ENCODE results near the gene OR52B4. TPM values are rescaled to one million over a fixed set of nuclear protein-coding genes. Genes with fewer than 3 reads are reported as not detected.

OR52B4 gene
- total and polyA plus RNA-seq, 2 of the 8 experiments (the other 6 are each of a cell fraction or from before 2014, with no cell fraction given) = not detected

- Histone ChIP-seq H3K14ac (ENCODE audit: insufficient read length) (no peak overlapping the region), H3K27ac (ENCODE audit: low read depth, low read length) (no peak overlapping the region), H3K56ac (replicated peaks; ENCODE audit: insufficient read length, low read depth, low read length) (no peak overlapping the region), H3K23ac (ENCODE audit: insufficient read length) (no peak overlapping the region), H3K18ac (ENCODE audit: extremely low read depth, low read length) (no peak overlapping the region), H2AK5ac (ENCODE audit: low read depth, low read length) (no peak overlapping the region), H4K8ac (ENCODE audit: extremely low read depth, insufficient read depth, low read length) (no peak overlapping the region), H4K5ac (ENCODE audit: insufficient read length, low read depth, low read length) (no peak overlapping the region), H3K36me3 (ENCODE audit: control insufficient read depth in 2 of 4, insufficient read depth in 4 of 4, low read length in 3 of 4) (no peaks in the 10 kb centered on the region), H3K4me1 (replicated peaks in 1 of 4; ENCODE audit: control insufficient read depth in 3 of 4, insufficient read depth in 4 of 4, low read length in 3 of 4) (no peaks in the 10 kb centered on the region), H3K27me3 (replicated peaks in 1 of 4; ENCODE audit: control insufficient read depth in 3 of 4, extremely low read depth in 1 of 4, insufficient read depth in 3 of 4, low read length in 3 of 4) (no peaks in the 10 kb centered on the region), H2BK20ac (ENCODE audit: low read length) (no peak overlapping the region), H3K9ac (replicated peaks in 1 of 4; ENCODE audit: extremely low read depth in 1 of 4, low read depth in 3 of 4, low read length in 3 of 4) (peak overlapping the region in 1 of 4 experiments; percentile 34; a peak in 1 of 7 replicates), H3K79me2 (ENCODE audit: control insufficient read depth in 1 of 2, insufficient read depth in 2 of 2, low read length in 2 of 2) (no peaks in the 10 kb centered on the region), H4K20me1 (replicated peaks in 1 of 2; ENCODE audit: control insufficient read depth in 1 of 2, insufficient read depth in 2 of 2, low read length in 2 of 2) (no peaks in the 10 kb centered on the region), H3K9me3 (ENCODE audit: insufficient read depth in 2 of 2, low read depth in 1 of 2, low read length in 1 of 2) (no peaks in the 10 kb centered on the region), H3K4me3 (ENCODE audit: extremely low read depth in 1 of 4, insufficient read depth in 2 of 4, low read depth in 3 of 4, low read length in 4 of 4) (no peak overlapping the region), H3K4ac (replicated peaks; ENCODE audit: insufficient read length, low read depth, low read length) (no peak overlapping the region), H2BK15ac (ENCODE audit: low read length) (no peak overlapping the region), H2BK120ac (replicated peaks; ENCODE audit: low read depth, low read length) (no peak overlapping the region), H2BK12ac (ENCODE audit: low read depth, low read length) (no peak overlapping the region), H2BK5ac (ENCODE audit: low read depth, low read length) (no peak overlapping the region), H4K91ac (replicated peaks; ENCODE audit: insufficient read length, low read length) (no peak overlapping the region), H3K79me1 (ENCODE audit: low read depth, low read length) (no peaks in the 10 kb centered on the region), H3K4me2 (ENCODE audit: insufficient read depth in 1 of 2, low read depth in 2 of 2, low read length in 2 of 2) (no peak overlapping the region), H2AFZ (ENCODE audit: low read length) (no peak overlapping the region), H3K23me2 (ENCODE audit: low read depth, low read length) (no peaks in the 10 kb centered on the region)
- DNase-seq (ENCODE audit: low read depth in 1 of 2, low spot score in 2 of 2) (no peak), FAIRE-seq (no peak)
- WGBS, 2 experiments (ENCODE audit: extremely low coverage in 1 of 2, insufficient coverage in 1 of 2, insufficient read length in 1 of 2, insufficient replicate concordance in 2 of 2, low coverage in 1 of 2, low lambda C conversion rate in 2 of 2, missing lambda C conversion rate in 1 of 2) = 81% methylated on average over 1 of the region's 1 CpG; no CpG with 5 or more reads in 1 of the 2 experiments
- ChIA-PET POLR2A (ENCODE audit: partially characterized antibody) (no interaction called here), CTCF (ENCODE audit: partially characterized antibody) (interaction anchor here (1.1 kb wide), 1 partner anchor 77 kb away, joined by 3 read pairs; no protein-coding TSS in a partner anchor)
- TF ChIP-seq SP4 (IDR thresholded peaks at IDR 0.05; ENCODE audit: low read length) (no peak), RXRA (IDR thresholded peaks at IDR 0.05; ENCODE audit: insufficient read depth, low read depth, low read length) (no peak), CBX8 (IDR thresholded peaks at IDR 0.05; ENCODE audit: borderline replicate concordance, low read depth, low read length) (no peak), SP1 (IDR thresholded peaks at IDR 0.05; ENCODE audit: low read depth, low read length) (no peak), TAF1 (IDR thresholded peaks at IDR 0.05; ENCODE audit: low read depth, low read length) (no peak), CHD2 (IDR thresholded peaks at IDR 0.05; ENCODE audit: low read length) (no peak), TAF7 (optimal IDR thresholded peaks at IDR 0.05; ENCODE audit: borderline replicate concordance, low read depth, low read length) (no peak), ATF2 (IDR thresholded peaks at IDR 0.05; ENCODE audit: low read length) (no peak), ZNF274 (IDR thresholded peaks at IDR 0.05; ENCODE audit: borderline replicate concordance, extremely low read depth, low read length) (no peak), POLR2A (IDR thresholded peaks at IDR 0.05; ENCODE audit: control extremely low read depth in 1 of 2, low read depth in 2 of 2, low read length in 2 of 2) (no peak), FOSL1 (IDR thresholded peaks at IDR 0.05; ENCODE audit: insufficient read depth, low read depth, low read length) (no peak), JUN (IDR thresholded peaks at IDR 0.05; ENCODE audit: low read depth, low read length) (no peak), EZH2 (IDR thresholded peaks at IDR 0.05; ENCODE audit: low read depth, low read length, severe bottlenecking) (no peak), CREB1 (IDR thresholded peaks at IDR 0.05) (no peak), POLR2AphosphoS5 (IDR thresholded peaks at IDR 0.05; ENCODE audit: low read depth, low read length) (no peak)
Observed at GRCh38 chr11:4416306-4416705, 48.1 kb upstream of the OR52B4 start.

Data from H1 (cell line).